Measurements from ENCODE around the gene RCCD1.

Gene RCCD1

DNA sequence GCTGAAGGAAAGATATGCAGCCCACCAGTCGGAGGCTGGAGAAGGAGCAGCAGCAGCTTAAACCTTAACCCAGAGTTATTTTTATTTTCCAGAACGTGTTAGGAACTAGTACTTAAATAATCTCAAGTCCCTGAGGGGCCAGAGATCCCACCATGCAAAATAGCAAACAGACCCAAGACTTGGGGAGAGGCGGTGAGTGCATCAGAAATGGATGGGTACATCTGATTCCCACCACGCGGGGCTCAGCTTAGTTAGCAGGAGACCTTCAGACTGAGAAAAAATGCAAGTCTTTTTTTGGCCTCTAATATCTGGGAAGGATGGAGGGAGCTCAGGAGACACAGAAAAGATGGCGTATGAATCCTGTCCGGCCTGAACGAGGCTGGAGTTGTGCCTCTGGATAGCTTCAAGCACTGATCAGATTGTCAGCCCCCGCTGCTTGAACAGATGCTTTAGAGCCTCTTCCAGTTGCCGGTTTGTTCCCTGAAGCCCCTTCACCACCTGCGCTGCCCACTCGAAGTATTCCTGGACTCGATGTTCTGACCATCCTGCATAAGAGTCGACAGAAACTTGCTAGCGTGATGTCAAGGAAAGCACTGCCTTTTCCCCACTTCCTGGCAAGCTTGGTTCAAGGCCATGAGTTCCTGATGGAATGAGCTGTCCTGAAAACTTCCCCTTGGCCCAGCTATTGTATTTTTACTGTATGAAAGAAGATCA, 23.7 kb upstream of the RCCD1 start:
- H3K9me3 Mint-ChIP-seq = no peaks in the 10 kb centered on the region
- H3K4me3 Mint-ChIP-seq = peak overlapping the region; percentile 98
- peaks cover 42% of the 10 kb centered on the region for H3K4me1 Mint-ChIP-seq (ENCODE audit: low read depth)
- H3K27me3 Mint-ChIP-seq (ENCODE audit: low read depth) = no peaks in the 10 kb centered on the region
- peaks cover 4% of the 10 kb centered on the region for H3K36me3 Mint-ChIP-seq (ENCODE audit: low read depth)
- H3K27ac Mint-ChIP-seq = peak overlapping the region; percentile 100

DNA sequence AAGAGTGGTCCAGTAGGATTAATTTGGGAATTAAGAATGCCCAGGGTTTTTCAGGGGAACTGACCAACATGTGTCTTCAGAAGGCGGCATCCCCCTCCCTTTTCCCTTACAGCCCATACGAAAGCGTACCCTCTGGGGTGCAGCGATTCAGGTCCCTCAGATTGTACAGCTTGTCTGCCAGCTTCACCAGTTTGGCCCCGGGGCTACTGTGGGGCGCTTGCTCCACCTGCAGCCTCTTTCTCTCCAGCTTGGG, 23.2 kb upstream of the RCCD1 start:
- Mint-ChIP-seq H3K4me1 (ENCODE audit: low read depth) (peaks cover 47% of the 10 kb centered on the region), H3K9me3 (no peaks in the 10 kb centered on the region), H3K36me3 (ENCODE audit: low read depth) (peaks cover 9% of the 10 kb centered on the region), H3K4me3 (peak overlapping the region; percentile 98), H3K27ac (peak overlapping the region; percentile 100), H3K27me3 (ENCODE audit: low read depth) (no peaks in the 10 kb centered on the region)

DNA sequence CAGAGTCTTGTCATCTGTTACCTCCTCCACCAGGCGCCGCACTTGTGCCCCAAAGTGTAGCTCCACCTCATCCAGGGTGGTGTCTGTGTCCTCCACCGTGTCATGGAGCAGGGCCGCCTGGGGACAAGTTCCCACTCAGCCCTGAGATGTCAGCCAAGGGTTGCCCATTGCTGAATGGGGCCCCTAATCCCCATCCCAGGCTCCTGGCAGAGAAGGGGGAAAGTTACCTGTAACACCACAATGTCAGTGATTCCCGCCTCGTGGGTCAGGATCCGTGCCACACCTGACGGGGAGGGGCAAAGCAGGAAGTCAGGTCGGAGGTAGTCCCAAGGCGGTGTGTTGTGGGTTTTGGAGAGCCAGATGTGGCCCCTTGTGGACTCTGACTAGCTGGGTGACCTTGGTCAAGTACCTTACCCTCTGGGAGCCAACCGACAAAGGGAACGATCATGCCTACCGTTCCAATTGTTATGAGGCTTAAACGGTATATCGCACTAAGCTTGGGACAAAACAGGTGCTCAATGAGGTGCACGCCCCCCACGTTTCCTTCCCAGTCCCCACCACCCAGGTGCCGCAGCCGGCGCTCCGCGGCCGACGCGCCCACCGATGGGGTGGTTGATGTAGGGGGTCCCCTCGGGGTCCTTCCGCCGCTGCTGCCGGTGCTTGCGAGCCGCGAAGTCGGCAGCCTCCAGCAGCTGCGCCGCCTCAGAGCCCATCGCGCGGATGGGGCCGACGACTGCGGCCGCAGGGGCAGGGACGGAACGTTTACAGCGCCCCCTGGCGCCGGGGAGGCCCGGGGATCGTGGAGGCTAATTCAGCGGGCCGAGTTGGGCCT, 22.6 kb upstream of the RCCD1 start, which contains the start of gene HDDC3:
TSS of gene HDDC3 (minus strand) at position 722 of the 832 bp plus-strand sequence. CDS start at position 713, 9 bp downstream.
- Mint-ChIP-seq H3K9me3 (no peaks in the 10 kb centered on the region), H3K27me3 (ENCODE audit: low read depth) (no peaks in the 10 kb centered on the region)

DNA sequence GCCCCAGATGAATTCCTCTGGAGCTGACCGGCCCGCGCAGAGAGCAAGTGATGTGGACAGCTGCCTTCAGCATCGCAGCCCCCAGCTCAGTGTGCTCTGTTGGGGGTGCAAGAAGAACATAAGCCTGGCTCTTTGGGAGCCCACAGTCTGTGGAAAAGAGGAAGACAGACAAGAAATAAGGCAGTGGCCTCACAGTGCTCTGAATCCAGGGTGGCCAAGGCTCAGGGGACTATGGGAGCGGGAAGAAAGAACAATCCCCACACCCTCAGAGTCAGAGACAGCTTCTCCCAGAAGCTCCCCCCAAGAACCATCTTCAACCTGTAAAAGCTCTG, 22.1 kb upstream of the RCCD1 start:
- peaks cover 11% of the 10 kb centered on the region for H3K36me3 Mint-ChIP-seq (ENCODE audit: low read depth)
- peaks cover 51% of the 10 kb centered on the region for H3K4me1 Mint-ChIP-seq (ENCODE audit: low read depth)
- no peaks in the 10 kb centered on the region for H3K27me3 Mint-ChIP-seq (ENCODE audit: low read depth)
- H3K9me3 Mint-ChIP-seq = no peaks in the 10 kb centered on the region
- H3K27ac Mint-ChIP-seq = peak overlapping the region; percentile 100
- H3K4me3 Mint-ChIP-seq = peak overlapping the region; percentile 98

More for the DNA sequence above, 22.6 kb upstream of the RCCD1 start, which contains the start of gene HDDC3:
- H3K4me1 Mint-ChIP-seq (ENCODE audit: low read depth) = peaks cover 51% of the 10 kb centered on the region
- peak within 1 kb of the TSS; percentile 100 for H3K27ac Mint-ChIP-seq
- H3K36me3 Mint-ChIP-seq (ENCODE audit: low read depth) = peaks cover 11% of the 10 kb centered on the region
- H3K4me3 Mint-ChIP-seq = peak within 1 kb of the TSS; percentile 98

DNA sequence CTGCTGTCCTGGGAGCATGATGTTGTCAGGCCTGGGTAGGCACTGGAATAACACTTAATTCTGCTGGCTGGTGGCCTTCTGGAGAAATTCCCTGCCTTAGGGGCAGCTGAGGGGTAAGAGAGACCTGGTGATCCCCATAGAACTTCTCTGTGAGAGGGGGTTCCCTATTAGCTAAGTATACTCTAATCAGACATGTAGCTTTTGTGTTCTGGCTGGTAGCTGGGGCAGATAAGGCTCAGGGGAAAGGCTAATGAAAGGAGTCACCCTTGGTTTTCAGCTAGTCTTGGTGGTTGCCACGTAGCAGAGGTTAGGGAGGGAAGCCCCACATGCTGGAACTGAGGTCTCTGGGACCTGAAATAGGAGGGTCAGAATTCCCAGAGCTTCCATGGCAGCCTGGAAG, 21.4 kb upstream of the RCCD1 start:
- Mint-ChIP-seq H3K27me3 (ENCODE audit: low read depth) (no peaks in the 10 kb centered on the region), H3K9me3 (no peaks in the 10 kb centered on the region), H3K4me3 (peak overlapping the region; percentile 23), H3K4me1 (ENCODE audit: low read depth) (peaks cover 50% of the 10 kb centered on the region), H3K36me3 (ENCODE audit: low read depth) (peaks cover 13% of the 10 kb centered on the region), H3K27ac (peak overlapping the region; percentile 100)

DNA sequence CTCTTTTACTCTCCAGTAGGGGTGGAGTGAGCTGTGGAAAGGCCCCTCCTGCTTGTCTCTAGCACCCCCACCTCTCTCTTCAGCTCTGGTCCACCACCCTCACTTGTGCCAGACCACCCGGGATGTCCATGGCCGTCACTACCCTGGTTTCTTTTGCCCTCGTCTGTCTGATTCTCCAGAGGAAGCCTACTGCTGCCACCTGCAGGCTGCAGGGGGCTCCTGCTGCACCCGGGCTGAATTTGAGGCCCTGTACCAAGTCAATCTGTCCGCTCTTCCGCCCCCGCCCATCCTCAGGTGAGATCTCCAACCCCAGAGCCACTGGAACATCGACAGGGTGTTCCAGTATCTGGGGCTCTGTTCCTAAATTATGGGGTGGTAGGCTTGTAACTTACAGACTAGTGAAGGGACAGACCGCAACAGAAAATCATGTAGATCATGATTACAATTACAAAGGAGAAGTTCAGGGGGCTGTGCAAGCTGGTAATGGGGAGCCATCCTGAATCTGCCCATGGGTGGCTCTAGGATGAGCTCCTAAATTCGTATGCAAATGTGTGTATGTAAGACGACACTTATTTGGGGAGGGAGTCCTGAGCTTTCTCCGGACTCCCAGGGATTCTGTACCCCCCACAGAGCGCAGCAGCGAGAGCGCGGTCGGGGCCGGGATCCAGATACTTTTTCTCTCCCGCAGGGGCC, 20.3 kb upstream of the RCCD1 start:
- H3K36me3 Mint-ChIP-seq (ENCODE audit: low read depth) = peaks cover 14% of the 10 kb centered on the region
- H3K4me1 Mint-ChIP-seq (ENCODE audit: low read depth) = peaks cover 44% of the 10 kb centered on the region
- peak overlapping the region; percentile 100 for H3K27ac Mint-ChIP-seq
- no peaks in the 10 kb centered on the region for H3K27me3 Mint-ChIP-seq (ENCODE audit: low read depth)
- H3K9me3 Mint-ChIP-seq = no peaks in the 10 kb centered on the region
- H3K4me3 Mint-ChIP-seq = peak overlapping the region; percentile 92

DNA sequence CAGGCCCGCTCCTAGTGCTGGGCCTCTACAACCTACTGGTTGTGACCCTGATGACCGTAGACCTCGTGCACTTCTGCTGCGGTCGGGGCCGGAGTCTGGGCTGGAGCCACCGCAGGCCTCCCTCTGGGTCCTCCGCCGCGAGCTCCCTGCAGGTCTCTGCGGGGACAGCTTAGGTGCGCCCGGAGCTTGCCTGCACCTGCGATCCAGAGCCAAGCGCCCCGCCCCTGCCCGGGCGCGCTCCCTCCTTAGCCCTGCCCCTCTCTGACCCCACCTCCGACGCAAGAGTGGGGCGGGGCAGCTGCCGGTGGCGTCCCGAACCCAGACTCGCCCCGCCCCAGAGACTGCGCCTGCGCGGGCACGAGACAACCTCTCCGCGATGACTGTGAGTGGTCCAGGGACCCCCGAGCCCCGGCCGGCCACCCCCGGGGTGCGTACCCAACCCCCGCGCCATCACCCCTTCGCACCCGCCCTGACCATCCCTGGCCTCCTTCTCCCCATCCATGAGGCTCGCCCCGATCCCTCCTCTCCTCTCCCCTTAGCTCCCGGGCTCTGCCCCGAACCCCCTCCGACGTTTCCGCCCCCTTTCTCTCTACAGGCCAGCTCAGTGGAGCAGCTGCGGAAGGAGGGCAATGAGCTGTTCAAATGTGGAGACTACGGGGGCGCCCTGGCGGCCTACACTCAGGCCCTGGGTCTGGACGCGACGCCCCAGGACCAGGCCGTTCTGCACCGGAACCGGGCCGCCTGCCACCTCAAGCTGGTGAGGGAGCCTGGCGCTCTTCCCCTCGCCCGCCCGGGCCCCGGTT, 19.5 kb upstream of the RCCD1 start, which contains the start of gene UNC45A:
TSS of gene UNC45A (plus strand) at position 337 of the 803 bp plus-strand sequence. CDS start at position 377, 40 bp downstream.
- H3K27ac Mint-ChIP-seq = peak within 1 kb of the TSS; percentile 100
- no peaks in the 10 kb centered on the region for H3K9me3 Mint-ChIP-seq
- peaks cover 19% of the 10 kb centered on the region for H3K36me3 Mint-ChIP-seq (ENCODE audit: low read depth)
- peaks cover 41% of the 10 kb centered on the region for H3K4me1 Mint-ChIP-seq (ENCODE audit: low read depth)
- H3K27me3 Mint-ChIP-seq (ENCODE audit: low read depth) = no peaks in the 10 kb centered on the region
- peak within 1 kb of the TSS; percentile 92 for H3K4me3 Mint-ChIP-seq

DNA sequence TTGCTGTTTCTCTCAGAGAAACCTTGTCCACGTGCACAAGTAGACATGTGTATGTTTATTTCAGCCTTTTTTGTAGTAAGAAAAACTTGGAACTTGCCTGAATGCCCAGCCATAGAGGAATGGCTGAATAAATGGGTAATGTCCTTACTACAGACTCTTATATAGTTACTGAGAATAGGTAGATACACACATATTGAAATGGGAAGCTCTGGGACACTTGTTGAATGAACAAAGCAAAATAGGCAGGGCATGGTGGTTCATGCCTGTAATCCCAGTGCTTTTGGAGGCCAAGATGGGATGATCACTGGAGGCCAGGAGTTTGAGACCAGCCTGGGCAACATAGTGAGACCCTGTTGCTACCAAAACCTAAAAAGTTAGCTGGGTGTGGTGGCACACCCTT, 17.9 kb upstream of the RCCD1 start:
- H3K4me1 Mint-ChIP-seq (ENCODE audit: low read depth) = peaks cover 27% of the 10 kb centered on the region
- H3K36me3 Mint-ChIP-seq (ENCODE audit: low read depth) = peaks cover 29% of the 10 kb centered on the region
- H3K27me3 Mint-ChIP-seq (ENCODE audit: low read depth) = no peaks in the 10 kb centered on the region
- H3K4me3 Mint-ChIP-seq = peak overlapping the region; percentile 92
- no peaks in the 10 kb centered on the region for H3K9me3 Mint-ChIP-seq
- H3K27ac Mint-ChIP-seq = peak overlapping the region; percentile 7

DNA sequence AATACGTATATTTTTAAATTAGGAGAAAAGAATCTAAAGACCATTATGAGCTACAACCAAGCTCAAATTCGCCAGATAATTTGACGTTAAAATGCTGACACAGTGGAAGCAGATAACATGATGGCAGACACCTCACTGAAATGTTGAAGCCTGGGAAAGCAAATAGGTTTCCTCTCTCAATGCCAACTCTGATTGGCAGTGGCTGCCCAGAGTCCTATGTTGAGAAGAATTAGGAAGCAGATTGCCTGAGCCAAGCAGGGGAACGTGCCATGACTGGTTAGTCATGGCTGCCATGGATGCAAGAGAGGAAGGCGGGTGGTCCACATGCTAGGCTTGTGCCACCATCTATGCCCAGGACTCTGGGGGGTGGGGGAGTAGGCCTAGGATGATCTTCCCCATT, 16.4 kb upstream of the RCCD1 start:
- Mint-ChIP-seq H3K36me3 (ENCODE audit: low read depth) (peaks cover 31% of the 10 kb centered on the region), H3K27me3 (ENCODE audit: low read depth) (no peaks in the 10 kb centered on the region), H3K4me3 (no peak overlapping the region), H3K27ac (no peak overlapping the region), H3K4me1 (ENCODE audit: low read depth) (peaks cover 21% of the 10 kb centered on the region), H3K9me3 (no peaks in the 10 kb centered on the region)

DNA sequence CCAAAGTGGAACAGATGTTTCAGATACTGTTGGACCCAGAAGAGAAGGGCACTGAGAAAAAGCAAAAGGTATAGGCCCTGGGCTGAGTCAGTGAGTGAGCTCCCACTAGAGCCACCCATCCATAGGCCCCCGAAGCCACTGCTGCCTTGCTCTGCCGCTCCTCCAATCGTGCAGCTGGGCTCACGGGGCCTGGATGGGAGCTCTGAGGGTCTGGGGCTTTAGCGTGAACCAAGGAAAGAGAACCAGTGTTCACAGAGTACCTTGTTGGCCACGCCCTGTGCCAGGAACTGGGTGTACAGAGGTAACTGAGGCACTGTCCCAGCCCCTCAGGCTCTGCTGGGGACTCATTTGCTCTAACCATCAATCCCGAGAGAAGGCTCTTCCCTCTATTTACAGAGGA, 14.9 kb upstream of the RCCD1 start:
- H3K27me3 Mint-ChIP-seq (ENCODE audit: low read depth) = no peaks in the 10 kb centered on the region
- peaks cover 11% of the 10 kb centered on the region for H3K4me1 Mint-ChIP-seq (ENCODE audit: low read depth)
- no peak overlapping the region for H3K4me3 Mint-ChIP-seq
- H3K27ac Mint-ChIP-seq = no peak overlapping the region
- no peaks in the 10 kb centered on the region for H3K9me3 Mint-ChIP-seq
- peaks cover 31% of the 10 kb centered on the region for H3K36me3 Mint-ChIP-seq (ENCODE audit: low read depth)

DNA sequence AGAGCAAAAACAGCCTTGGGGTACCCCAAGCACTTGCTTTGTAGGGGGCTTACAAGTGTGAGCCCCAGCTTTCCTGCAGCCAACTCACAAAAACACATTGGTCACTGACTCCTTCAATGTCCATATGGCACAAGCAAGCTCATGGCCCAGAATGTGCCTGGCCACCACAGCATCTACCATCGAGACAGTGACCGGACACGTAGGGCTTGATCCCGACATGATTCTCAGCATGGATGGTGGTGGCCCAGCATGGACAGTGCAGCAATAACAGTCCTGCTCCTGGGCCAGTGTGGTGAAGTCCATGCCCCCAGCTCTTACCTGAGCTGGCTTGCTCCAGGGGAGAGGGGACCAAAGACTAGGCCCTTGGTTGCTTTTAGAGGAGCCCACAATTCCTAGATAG, 13.6 kb upstream of the RCCD1 start:
- peaks cover 9% of the 10 kb centered on the region for H3K4me1 Mint-ChIP-seq (ENCODE audit: low read depth)
- no peak overlapping the region for H3K4me3 Mint-ChIP-seq
- H3K36me3 Mint-ChIP-seq (ENCODE audit: low read depth) = peaks cover 30% of the 10 kb centered on the region
- H3K9me3 Mint-ChIP-seq = no peaks in the 10 kb centered on the region
- no peak overlapping the region for H3K27ac Mint-ChIP-seq
- H3K27me3 Mint-ChIP-seq (ENCODE audit: low read depth) = no peaks in the 10 kb centered on the region

DNA sequence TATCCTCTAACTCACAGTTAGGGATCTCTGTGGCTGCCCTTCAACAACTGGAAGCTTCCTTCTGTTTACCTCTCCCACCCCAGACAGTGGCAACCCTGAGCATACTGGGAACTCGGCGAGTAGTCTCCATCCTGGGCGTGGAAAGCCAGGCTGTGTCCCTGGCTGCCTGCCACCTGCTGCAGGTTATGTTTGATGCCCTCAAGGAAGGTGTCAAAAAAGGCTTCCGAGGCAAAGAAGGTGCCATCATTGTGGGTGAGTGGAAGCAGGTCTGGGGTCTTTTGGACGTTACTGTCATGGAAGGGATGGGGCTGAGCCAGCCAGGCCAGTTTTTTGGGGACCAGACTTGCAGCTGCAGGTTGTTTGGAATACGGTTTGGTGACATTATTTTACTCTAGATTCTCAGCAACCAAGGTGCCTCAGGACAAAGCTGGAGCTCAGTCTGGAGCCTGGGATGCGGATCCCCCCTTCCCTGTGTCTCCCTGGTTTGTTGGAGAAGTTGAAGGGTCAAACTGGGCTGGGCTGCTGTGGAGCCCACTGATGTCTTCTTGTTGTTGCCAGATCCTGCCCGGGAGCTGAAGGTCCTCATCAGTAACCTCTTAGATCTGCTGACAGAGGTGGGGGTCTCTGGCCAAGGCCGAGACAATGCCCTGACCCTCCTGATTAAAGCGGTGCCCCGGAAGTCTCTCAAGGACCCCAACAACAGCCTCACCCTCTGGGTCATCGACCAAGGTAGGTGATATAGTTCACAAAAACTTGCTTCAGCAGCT, 12.1 kb upstream of the RCCD1 start:
- H3K9me3 Mint-ChIP-seq = no peaks in the 10 kb centered on the region
- H3K4me3 Mint-ChIP-seq = no peak overlapping the region
- peaks cover 29% of the 10 kb centered on the region for H3K36me3 Mint-ChIP-seq (ENCODE audit: low read depth)
- no peaks in the 10 kb centered on the region for H3K27me3 Mint-ChIP-seq (ENCODE audit: low read depth)
- H3K27ac Mint-ChIP-seq = no peak overlapping the region
- no peaks in the 10 kb centered on the region for H3K4me1 Mint-ChIP-seq (ENCODE audit: low read depth)

DNA sequence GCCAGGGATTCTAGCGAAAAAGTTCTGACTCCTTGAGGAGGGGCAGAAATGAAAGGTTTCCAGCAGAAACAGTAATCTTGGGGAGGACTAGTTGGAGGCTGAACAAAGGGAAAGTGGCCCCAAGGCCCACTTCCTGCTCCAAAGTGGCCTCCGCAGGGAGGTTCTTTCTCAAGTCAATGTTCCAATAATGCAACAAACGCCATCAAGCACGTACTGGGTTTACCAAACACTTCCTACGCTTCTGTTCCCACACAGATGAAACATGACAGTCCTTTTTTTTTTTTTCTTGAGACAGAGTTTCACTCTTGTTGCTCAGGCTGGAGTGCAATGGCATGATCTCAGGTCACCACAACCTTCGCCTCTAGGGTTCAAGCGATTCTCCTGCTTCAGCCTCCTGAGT, 9.6 kb upstream of the RCCD1 start:
- H3K36me3 Mint-ChIP-seq (ENCODE audit: low read depth) = peaks cover 34% of the 10 kb centered on the region

More for the DNA sequence above, 9.6 kb upstream of the RCCD1 start:
- Mint-ChIP-seq H3K27me3 (ENCODE audit: low read depth) (no peaks in the 10 kb centered on the region), H3K4me3 (no peak overlapping the region), H3K27ac (no peak overlapping the region), H3K9me3 (no peaks in the 10 kb centered on the region), H3K4me1 (ENCODE audit: low read depth) (no peaks in the 10 kb centered on the region)
